HCT116 (cell line): ENCODE measurements around the gene CLEC4A. TPM values are rescaled to one million over a fixed set of nuclear protein-coding genes. Genes with fewer than 3 reads are reported as not detected.

ENCODE experiments used
- ATAC-seq: fragments of 200-7000 bp; cut with Tn5 transposase; 2 replicates; pipeline ENCODE4 v1.9.1; 2020; ENCODE audit warnings: mild to moderate bottlenecking, moderate library complexity
- BruUV-seq: library from RNA; stranded (reverse); fragments of 400-500 nt; replicated peaks from 2 replicates; lab custom pipeline; 2021; lab: Mats Ljungman, UMichigan
- CTCF ChIA-PET: fragments of 300-600 bp; sonication (Branson Sonifier 250); formaldehyde crosslinking; loops from one replicate; lab custom pipeline; 2021; ENCODE audit warnings: antibody characterized with exemption; lab: Charles Lee
- POLR2A ChIA-PET: fragments of 300-600, 350-600 bp; sonication (Branson Sonifier 250); formaldehyde crosslinking; loops from one replicate; lab custom pipeline; 2021; ENCODE audit warnings: antibody characterized with exemption; lab: Charles Lee
- RAD21 ChIA-PET, 2 experiments: fragments of 300-600 bp; sonication (Branson Sonifier 250); formaldehyde crosslinking; loops; one replicate each; lab custom pipeline; 2023; ENCODE audit warnings: low total read pairs in 2 of 2; ENCODE audit not compliant: uncharacterized antibody in 2 of 2, unreplicated experiment in 2 of 2, low non-redundant PET in 1 of 2; lab: Charles Lee
- DNase-seq: peaks from one replicate; pipeline ENCODE4 v3.0.0-alpha.2; 2010; ENCODE audit warnings: low read depth, low spot score
- H2AFZ ChIP-seq: fragments of 200-600 bp; shearing (Covaris generic), sonication (generic); 2 replicates; pipeline ENCODE4 v1.6.1; 2017; ENCODE audit warnings: low read depth, mixed run types, mixed read lengths, antibody characterized with exemption, low read length; ENCODE audit not compliant: poor library complexity, severe bottlenecking
- H3K27ac ChIP-seq: 2 replicates; pipeline ENCODE4 v1.5.1; 2012; ENCODE audit warnings: low read depth, low read length
- H3K27me3 ChIP-seq: fragments of 200-600 bp; sonication (generic); 2 replicates; pipeline ENCODE4 v1.6.1; 2016; ENCODE audit warnings: mixed run types, low read length, mixed read lengths; ENCODE audit not compliant: insufficient read depth
- H3K36me3 ChIP-seq, 2 experiments: fragments of 200-500 bp in 1 of 2; fragments of 200-600 bp in 1 of 2; sonication (Bioruptor generic) in 1 of 2; sonication (generic) in 1 of 2; 2 replicates each; pipeline versions ENCODE4 v1.5.1 to v1.6.1; 2014 to 2016; ENCODE audit warnings: low read length in 2 of 2, inconsistent platforms in 1 of 2, mixed read lengths in 1 of 2, mixed run types in 1 of 2; ENCODE audit not compliant: insufficient read depth in 2 of 2, control insufficient read depth in 1 of 2
- H3K4me1 ChIP-seq, 2 experiments: fragments of 200-600 bp in 1 of 2; sonication (generic) in 1 of 2; 2 replicates each; pipeline versions ENCODE4 v1.5.1 to v1.6.1; 2012 to 2017; ENCODE audit warnings: low read length in 2 of 2, inconsistent platforms in 1 of 2, mild to moderate bottlenecking in 1 of 2, mixed read lengths in 1 of 2, mixed run types in 1 of 2, moderate library complexity in 1 of 2; ENCODE audit not compliant: insufficient read depth in 2 of 2, control insufficient read depth in 1 of 2
- H3K4me2 ChIP-seq: fragments of 200-600 bp; sonication (generic); 2 replicates; pipeline ENCODE4 v1.6.1; 2017; ENCODE audit warnings: mixed run types, low read length, mixed read lengths
- H3K4me3 ChIP-seq, 2 experiments: fragments of 200-600 bp in 1 of 2; sonication (generic) in 1 of 2; replicated peaks in 1 of 2; 2 replicates each; pipeline ENCODE4 v1.5.1; 2011 to 2016; ENCODE audit warnings: low read length in 2 of 2, control low read depth in 1 of 2, low read depth in 1 of 2, mild to moderate bottlenecking in 1 of 2, mixed read lengths in 1 of 2, mixed run types in 1 of 2
- H3K79me2 ChIP-seq: fragments of 200-600 bp; sonication (generic); 2 replicates; pipeline ENCODE4 v1.6.1; 2017; ENCODE audit warnings: mild to moderate bottlenecking, mixed run types, low read length, moderate library complexity, mixed read lengths; ENCODE audit not compliant: insufficient read depth
- H3K9ac ChIP-seq: fragments of 200-600 bp; sonication (generic); 2 replicates; pipeline ENCODE4 v1.6.1; 2016; ENCODE audit warnings: low read length, mixed read lengths
- H3K9me2 ChIP-seq: fragments of 200-600 bp; sonication (generic), shearing (Covaris generic); 2 replicates; pipeline ENCODE4 v1.6.1; 2017; ENCODE audit warnings: mixed run types, mild to moderate bottlenecking, moderate library complexity; ENCODE audit not compliant: insufficient read depth
- H3K9me3 ChIP-seq, 2 experiments: fragments of 200-500 bp in 1 of 2; fragments of 200-600 bp in 1 of 2; sonication (Bioruptor generic) in 1 of 2; sonication (generic) in 1 of 2; 2 replicates each; pipeline ENCODE4 v1.6.1; 2014 to 2017; ENCODE audit warnings: low read length in 2 of 2, mixed read lengths in 2 of 2, inconsistent platforms in 1 of 2, low read depth in 1 of 2, mild to moderate bottlenecking in 1 of 2, mixed run types in 1 of 2, moderate library complexity in 1 of 2; ENCODE audit not compliant: control insufficient read depth in 1 of 2, insufficient read depth in 1 of 2
- H4K20me1 ChIP-seq: fragments of 200-600 bp; sonication (generic), shearing (Covaris generic); 2 replicates; pipeline ENCODE4 v1.6.1; 2017; ENCODE audit warnings: mixed run types, mild to moderate bottlenecking, moderate library complexity; ENCODE audit not compliant: insufficient read depth
- CBX3 ChIP-seq: IDR thresholded peaks from 2 replicates; pipeline ENCODE4 v1.6.1; 2012; ENCODE audit warnings: low read depth
- EGR1 ChIP-seq: IDR thresholded peaks from 2 replicates; pipeline ENCODE4 v1.6.1; 2012; ENCODE audit warnings: low read depth
- ELF1 ChIP-seq: IDR thresholded peaks from 2 replicates; pipeline ENCODE4 v1.6.1; 2012; ENCODE audit warnings: low read depth, borderline replicate concordance
- EZH2 ChIP-seq: fragments of 200-600 bp; sonication (generic); IDR thresholded peaks from 2 replicates; pipeline ENCODE4 v1.6.1; 2017; ENCODE audit warnings: antibody characterized with exemption, mixed run types
- FOSL1 ChIP-seq: IDR thresholded peaks from 2 replicates; pipeline ENCODE4 v1.6.1; 2012; ENCODE audit warnings: low read depth
- JUND ChIP-seq: IDR thresholded peaks from 2 replicates; pipeline ENCODE4 v1.6.1; 2012
- POLR2A ChIP-seq: IDR thresholded peaks from 2 replicates; pipeline ENCODE4 v1.7.0; 2011; ENCODE audit warnings: borderline replicate concordance; ENCODE audit not compliant: insufficient read depth, insufficient read length; ENCODE audit errors: extremely low read depth
- POLR2AphosphoS5 ChIP-seq: IDR thresholded peaks from 2 replicates; pipeline ENCODE4 v1.6.1; 2011; ENCODE audit warnings: mild to moderate bottlenecking, low read depth, low read length, moderate library complexity
- RAD21 ChIP-seq: IDR thresholded peaks from 2 replicates; pipeline ENCODE4 v1.6.1; 2012; ENCODE audit warnings: low read depth, mild to moderate bottlenecking
- SIN3A ChIP-seq: IDR thresholded peaks from 2 replicates; pipeline ENCODE4 v1.6.1; 2012; ENCODE audit warnings: low read depth
- SP1 ChIP-seq: IDR thresholded peaks from 2 replicates; pipeline ENCODE4 v1.6.1; 2012; ENCODE audit warnings: low read depth
- SRF ChIP-seq: IDR thresholded peaks from 2 replicates; pipeline ENCODE4 v1.6.1; 2012; ENCODE audit warnings: low read depth
- TCF7L2 ChIP-seq: IDR thresholded peaks from 2 replicates; pipeline ENCODE4 v1.7.0; 2011; ENCODE audit warnings: borderline replicate concordance, inconsistent platforms; ENCODE audit not compliant: insufficient read depth, insufficient read length; ENCODE audit errors: extremely low read depth
- YY1 ChIP-seq: IDR thresholded peaks from 2 replicates; pipeline ENCODE4 v1.6.1; 2011; ENCODE audit warnings: low read length, low read depth, moderate library complexity, mild to moderate bottlenecking; ENCODE audit not compliant: insufficient replicate concordance; ENCODE audit errors: extremely low read depth
- ZBTB33 ChIP-seq: IDR thresholded peaks from 2 replicates; pipeline ENCODE4 v1.6.1; 2011; ENCODE audit warnings: mild to moderate bottlenecking, low read length, moderate library complexity; ENCODE audit not compliant: insufficient replicate concordance; ENCODE audit errors: extremely low read depth
- ZFX ChIP-seq: fragments of 450-650 bp; IDR thresholded peaks from 2 replicates; pipeline ENCODE4 v1.6.1; 2017
- ZNF274 ChIP-seq: fragments of 200-500 bp; sonication (Bioruptor generic); IDR thresholded peaks from 2 replicates; pipeline ENCODE4 v1.6.1; 2014; ENCODE audit warnings: mild to moderate bottlenecking, low read depth, low read length, inconsistent platforms
- intact Hi-C: fragments of 100-400 bp; cut with micrococcal nuclease; formaldehyde crosslinking; loops from 2 replicates; pipeline ENCODE4 v1.10.0; 2022
- total RNA-seq: library from RNA; stranded (reverse); gene quantifications from one replicate; pipeline ENCODE4 v1.2.1, GENCODE V29; 2021; ENCODE audit not compliant: unreplicated experiment
- TF ChIP-seq, protein P1 (sequence below): IDR thresholded peaks from 2 replicates; pipeline ENCODE4 v1.6.1; 2012; ENCODE audit warnings: low read depth
- TF ChIP-seq, protein P2 (sequence below): IDR thresholded peaks from 2 replicates; pipeline ENCODE4 v1.6.1; 2012
- TF ChIP-seq, protein P3 (sequence below), 3 experiments: fragments of 200-600 bp in 1 of 3; sonication (generic) in 1 of 3; IDR thresholded peaks in 2 of 3; conservative IDR thresholded peaks in 1 of 3; 2 replicates each; pipeline ENCODE4 v1.5.1; 2012 to 2017; ENCODE audit warnings: low read depth in 2 of 3, low read length in 2 of 3, antibody characterized with exemption in 1 of 3, borderline replicate concordance in 1 of 3, control low read depth in 1 of 3, mild to moderate bottlenecking in 1 of 3, mixed read lengths in 1 of 3, mixed run types in 1 of 3, moderate library complexity in 1 of 3; ENCODE audit not compliant: insufficient read depth in 1 of 3

CLEC4A gene
- total RNA-seq, 1 experiment from 2014 or later, result 0.69 TPM

- Histone ChIP-seq H3K4me2 (peak overlapping the region; percentile 35; the same call in 1 of the 2 replicates), H2AFZ (peak overlapping the region; percentile 52), H3K9ac (no peak overlapping the region), H3K9me3 (no peaks in the 10 kb centered on the region), H3K4me1 (peaks cover 0 to 10% of the 10 kb centered on the region in 2 experiments; a peak in 2 of 4 replicates), H3K79me2 (no peaks in the 10 kb centered on the region), H3K4me3 (no peak overlapping the region), H3K36me3 (no peaks in the 10 kb centered on the region), H3K27ac (no peak overlapping the region), H3K9me2 (no peaks in the 10 kb centered on the region), H4K20me1 (no peaks in the 10 kb centered on the region), H3K27me3 (no peaks in the 10 kb centered on the region)
- TF ChIP-seq, protein P1, sequence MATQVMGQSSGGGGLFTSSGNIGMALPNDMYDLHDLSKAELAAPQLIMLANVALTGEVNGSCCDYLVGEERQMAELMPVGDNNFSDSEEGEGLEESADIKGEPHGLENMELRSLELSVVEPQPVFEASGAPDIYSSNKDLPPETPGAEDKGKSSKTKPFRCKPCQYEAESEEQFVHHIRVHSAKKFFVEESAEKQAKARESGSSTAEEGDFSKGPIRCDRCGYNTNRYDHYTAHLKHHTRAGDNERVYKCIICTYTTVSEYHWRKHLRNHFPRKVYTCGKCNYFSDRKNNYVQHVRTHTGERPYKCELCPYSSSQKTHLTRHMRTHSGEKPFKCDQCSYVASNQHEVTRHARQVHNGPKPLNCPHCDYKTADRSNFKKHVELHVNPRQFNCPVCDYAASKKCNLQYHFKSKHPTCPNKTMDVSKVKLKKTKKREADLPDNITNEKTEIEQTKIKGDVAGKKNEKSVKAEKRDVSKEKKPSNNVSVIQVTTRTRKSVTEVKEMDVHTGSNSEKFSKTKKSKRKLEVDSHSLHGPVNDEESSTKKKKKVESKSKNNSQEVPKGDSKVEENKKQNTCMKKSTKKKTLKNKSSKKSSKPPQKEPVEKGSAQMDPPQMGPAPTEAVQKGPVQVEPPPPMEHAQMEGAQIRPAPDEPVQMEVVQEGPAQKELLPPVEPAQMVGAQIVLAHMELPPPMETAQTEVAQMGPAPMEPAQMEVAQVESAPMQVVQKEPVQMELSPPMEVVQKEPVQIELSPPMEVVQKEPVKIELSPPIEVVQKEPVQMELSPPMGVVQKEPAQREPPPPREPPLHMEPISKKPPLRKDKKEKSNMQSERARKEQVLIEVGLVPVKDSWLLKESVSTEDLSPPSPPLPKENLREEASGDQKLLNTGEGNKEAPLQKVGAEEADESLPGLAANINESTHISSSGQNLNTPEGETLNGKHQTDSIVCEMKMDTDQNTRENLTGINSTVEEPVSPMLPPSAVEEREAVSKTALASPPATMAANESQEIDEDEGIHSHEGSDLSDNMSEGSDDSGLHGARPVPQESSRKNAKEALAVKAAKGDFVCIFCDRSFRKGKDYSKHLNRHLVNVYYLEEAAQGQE, result no peak
- no peak for TF ChIP-seq ELF1
- TF ChIP-seq, protein P2, sequence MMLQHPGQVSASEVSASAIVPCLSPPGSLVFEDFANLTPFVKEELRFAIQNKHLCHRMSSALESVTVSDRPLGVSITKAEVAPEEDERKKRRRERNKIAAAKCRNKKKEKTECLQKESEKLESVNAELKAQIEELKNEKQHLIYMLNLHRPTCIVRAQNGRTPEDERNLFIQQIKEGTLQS, result no peak
- no peak for TF ChIP-seq ZBTB33
- TF ChIP-seq EGR1, result no peak
- no peak for TF ChIP-seq ZNF274
- TF ChIP-seq JUND, result no peak
- no peak for TF ChIP-seq EZH2
- TF ChIP-seq RAD21, result no peak
- TF ChIP-seq TCF7L2, result no peak
- TF ChIP-seq CBX3, result no peak
- TF ChIP-seq SRF, result no peak
- TF ChIP-seq SP1, result no peak
- no peak for TF ChIP-seq POLR2A
- no peak for TF ChIP-seq ZFX
- TF ChIP-seq POLR2AphosphoS5, result no peak
- TF ChIP-seq SIN3A, result no peak
- no peak for TF ChIP-seq YY1
- TF ChIP-seq, protein P3, sequence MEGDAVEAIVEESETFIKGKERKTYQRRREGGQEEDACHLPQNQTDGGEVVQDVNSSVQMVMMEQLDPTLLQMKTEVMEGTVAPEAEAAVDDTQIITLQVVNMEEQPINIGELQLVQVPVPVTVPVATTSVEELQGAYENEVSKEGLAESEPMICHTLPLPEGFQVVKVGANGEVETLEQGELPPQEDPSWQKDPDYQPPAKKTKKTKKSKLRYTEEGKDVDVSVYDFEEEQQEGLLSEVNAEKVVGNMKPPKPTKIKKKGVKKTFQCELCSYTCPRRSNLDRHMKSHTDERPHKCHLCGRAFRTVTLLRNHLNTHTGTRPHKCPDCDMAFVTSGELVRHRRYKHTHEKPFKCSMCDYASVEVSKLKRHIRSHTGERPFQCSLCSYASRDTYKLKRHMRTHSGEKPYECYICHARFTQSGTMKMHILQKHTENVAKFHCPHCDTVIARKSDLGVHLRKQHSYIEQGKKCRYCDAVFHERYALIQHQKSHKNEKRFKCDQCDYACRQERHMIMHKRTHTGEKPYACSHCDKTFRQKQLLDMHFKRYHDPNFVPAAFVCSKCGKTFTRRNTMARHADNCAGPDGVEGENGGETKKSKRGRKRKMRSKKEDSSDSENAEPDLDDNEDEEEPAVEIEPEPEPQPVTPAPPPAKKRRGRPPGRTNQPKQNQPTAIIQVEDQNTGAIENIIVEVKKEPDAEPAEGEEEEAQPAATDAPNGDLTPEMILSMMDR (IDR thresholded peaks at IDR 0.05 in 2 of 3, conservative IDR thresholded peaks at IDR 0.05 in 1 of 3; ENCODE audit: borderline replicate concordance in 1 of 3, insufficient read depth in 1 of 3, low read depth in 2 of 3, low read length in 2 of 3), result no peak
- TF ChIP-seq FOSL1, result no peak
- ChIA-PET POLR2A (no interaction called here), CTCF (no interaction called here), RAD21 (no interaction called here)
- DNase-seq (no peak), ATAC-seq (no peak)
- intact Hi-C loops, result no loop called here
- no TSS peak for BruUV-seq
Measured at GRCh38 chr12:8157484-8158198, 34.2 kb downstream of the CLEC4A start.
